ENCODE data around the gene COA3. TPM values are rescaled to one million over a fixed set of nuclear protein-coding genes. Genes with fewer than 3 reads are reported as not detected.

The COA3 gene
- total RNA-seq, 1 donor from 2014 or later = 95.0 TPM

- H3K4me3 ChIP-seq (ENCODE audit: low read depth, low read length) = no peak overlapping the region
- no peak for TF ChIP-seq CTCF (conservative IDR thresholded peaks at IDR 0.05; ENCODE audit: low read depth, low read length)
- no peak for DNase-seq (ENCODE audit: low read depth)
Observed at GRCh38 chr17:42748202-42748907, 50.1 kb downstream of the COA3 start.

Other genes starting within 250 kb of the COA3 start
- 0.75 and 0.94 TPM in 2 replicates for gene HSD17B1, start 245.8 kb downstream of the COA3 start, total RNA-seq
- gene COASY, start 236.6 kb downstream of the COA3 start, total RNA-seq = 49.4 and 58.2 TPM in 2 replicates
- gene MLX, start 231.6 kb downstream of the COA3 start, total RNA-seq = 15.7 and 47.6 TPM in 2 replicates
- gene PSMC3IP, start 221.0 kb downstream of the COA3 start, total RNA-seq = 23.8 and 25.9 TPM in 2 replicates
- gene RETREG3, start 189.3 kb downstream of the COA3 start, total RNA-seq = 38.0 and 38.2 TPM in 2 replicates
- 96.1 and 142 TPM in 2 replicates for gene TUBG1, start 189.0 kb downstream of the COA3 start, total RNA-seq
- 8.2 and 14.2 TPM in 2 replicates for gene TUBG2, start 139.4 kb downstream of the COA3 start, total RNA-seq
- 8.5 and 19.1 TPM in 2 replicates for gene PLEKHH3, start 121.7 kb downstream of the COA3 start, total RNA-seq
- 3.0 and 6.5 TPM in 2 replicates for gene CCR10, start 116.9 kb downstream of the COA3 start, total RNA-seq
- 4.1 and 11.8 TPM in 2 replicates for gene CNTNAP1, start 116.2 kb downstream of the COA3 start, total RNA-seq
- gene EZH1, start 53.7 kb downstream of the COA3 start, total RNA-seq = 6.9 and 14.4 TPM in 2 replicates
- gene RAMP2, start 37.5 kb downstream of the COA3 start, total RNA-seq = 1.0 and 4.3 TPM in 2 replicates
- gene VPS25, start 25.3 kb downstream of the COA3 start, total RNA-seq = 90.1 and 136 TPM in 2 replicates
- 2.3 and 11.3 TPM in 2 replicates for gene WNK4, start 18.1 kb downstream of the COA3 start, total RNA-seq
- gene CNTD1, start 157 bp upstream of the COA3 start, total RNA-seq = not detected in 2 replicates
- gene BECN1, start 25.6 kb upstream of the COA3 start, total RNA-seq = 52.2 and 68.4 TPM in 2 replicates
- gene PSME3, start 34.7 kb upstream of the COA3 start, total RNA-seq = 126 and 190 TPM in 2 replicates
- 0.22 TPM in 1 of 2 replicates, not detected in the other for gene AOC2, start 45.9 kb upstream of the COA3 start, total RNA-seq
- gene AOC3, start 52.5 kb upstream of the COA3 start, total RNA-seq = not detected in 2 replicates
- not detected in 2 replicates for gene G6PC1, start 102.1 kb upstream of the COA3 start, total RNA-seq
- 23.0 and 39.1 TPM in 2 replicates for gene AARSD1, start 165.8 kb upstream of the COA3 start, total RNA-seq
- gene PTGES3L, start 181.4 kb upstream of the COA3 start, total RNA-seq = 1.3 and 2.5 TPM in 2 replicates
- 8.1 and 14.0 TPM in 2 replicates for gene RUNDC1, start 181.9 kb upstream of the COA3 start, total RNA-seq
- gene RPL27, start 199.7 kb upstream of the COA3 start, total RNA-seq = 1,399 and 1,932 TPM in 2 replicates
- 17.6 and 21.2 TPM in 2 replicates for gene IFI35, start 208.1 kb upstream of the COA3 start, total RNA-seq
- gene VAT1, start 223.7 kb upstream of the COA3 start, total RNA-seq = 205 and 243 TPM in 2 replicates
- 0.36 and 0.40 TPM in 2 replicates for gene RND2, start 226.5 kb upstream of the COA3 start, total RNA-seq

Measured in epithelial cell of proximal tubule (primary cell).